ENCODE results near the gene ADGRV1.

ADGRV1 gene

DNA sequence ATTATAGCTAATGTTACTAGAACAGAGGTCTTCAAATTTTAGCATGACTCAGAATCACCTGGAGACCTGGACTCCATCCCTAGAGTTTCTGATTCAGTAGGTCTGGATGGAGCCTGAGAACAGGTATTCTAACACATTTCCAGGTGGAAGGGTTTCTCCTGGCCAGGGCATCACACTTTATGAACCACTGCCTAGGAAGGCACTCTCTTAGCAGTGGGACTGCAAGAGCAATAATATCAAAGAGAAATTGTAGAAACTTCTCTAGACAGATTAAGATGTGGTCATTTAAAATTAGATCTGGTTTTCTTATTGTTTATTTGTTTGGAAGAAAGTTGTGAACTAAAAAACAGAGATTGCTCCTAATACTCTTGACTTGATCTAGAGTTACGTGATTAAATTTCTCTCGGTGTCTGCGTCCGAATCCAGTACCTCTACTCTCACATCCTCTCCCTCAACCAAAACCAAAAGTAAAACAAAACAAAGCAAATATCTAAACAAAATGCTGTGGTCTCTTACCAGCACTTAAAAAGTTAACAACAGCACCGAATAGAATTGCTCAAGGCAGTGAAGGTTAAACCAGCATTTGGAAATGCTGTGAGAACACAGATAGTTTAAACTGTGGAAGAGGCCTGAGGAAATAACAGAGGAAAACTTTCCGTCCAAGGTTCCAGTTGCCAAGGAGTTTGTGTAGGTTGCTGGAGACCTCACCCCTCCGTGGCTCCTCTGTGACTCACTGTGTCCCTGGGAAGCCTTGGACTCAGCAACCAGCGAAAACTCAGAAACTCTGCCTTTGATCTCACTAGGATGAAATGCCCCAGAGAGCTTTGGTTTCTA is 631.1 kb downstream of the ADGRV1 start:
- CTCF ChIA-PET = no interaction called here
- Histone ChIP-seq H3K4me1 (ENCODE audit: control insufficient read depth, insufficient read depth, low read length) (no peaks in the 10 kb centered on the region), H3K9me3 (ENCODE audit: control insufficient read depth, insufficient read depth, low read depth, low read length) (no peaks in the 10 kb centered on the region), H3K4me3 (ENCODE audit: low read depth, low read length) (no peak overlapping the region), H3K36me3 (ENCODE audit: control insufficient read depth in 2 of 2, insufficient read depth in 1 of 2, low read length in 2 of 2) (no peaks in the 10 kb centered on the region), H3K27ac (ENCODE audit: extremely low read depth, low read depth, low read length) (no peak overlapping the region)
- POLR2A ChIA-PET = no interaction called here
- TF ChIP-seq, protein P1, sequence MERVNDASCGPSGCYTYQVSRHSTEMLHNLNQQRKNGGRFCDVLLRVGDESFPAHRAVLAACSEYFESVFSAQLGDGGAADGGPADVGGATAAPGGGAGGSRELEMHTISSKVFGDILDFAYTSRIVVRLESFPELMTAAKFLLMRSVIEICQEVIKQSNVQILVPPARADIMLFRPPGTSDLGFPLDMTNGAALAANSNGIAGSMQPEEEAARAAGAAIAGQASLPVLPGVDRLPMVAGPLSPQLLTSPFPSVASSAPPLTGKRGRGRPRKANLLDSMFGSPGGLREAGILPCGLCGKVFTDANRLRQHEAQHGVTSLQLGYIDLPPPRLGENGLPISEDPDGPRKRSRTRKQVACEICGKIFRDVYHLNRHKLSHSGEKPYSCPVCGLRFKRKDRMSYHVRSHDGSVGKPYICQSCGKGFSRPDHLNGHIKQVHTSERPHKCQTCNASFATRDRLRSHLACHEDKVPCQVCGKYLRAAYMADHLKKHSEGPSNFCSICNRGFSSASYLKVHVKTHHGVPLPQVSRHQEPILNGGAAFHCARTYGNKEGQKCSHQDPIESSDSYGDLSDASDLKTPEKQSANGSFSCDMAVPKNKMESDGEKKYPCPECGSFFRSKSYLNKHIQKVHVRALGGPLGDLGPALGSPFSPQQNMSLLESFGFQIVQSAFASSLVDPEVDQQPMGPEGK (tag by site-specific recombination; IDR thresholded peaks at IDR 0.05) = no peak
- TF ChIP-seq PRDM10 (tag by site-specific recombination; IDR thresholded peaks at IDR 0.05) (no peak), ZXDB (tag by site-specific recombination; IDR thresholded peaks at IDR 0.05) (no peak), ZNF514 (tag by site-specific recombination; IDR thresholded peaks at IDR 0.05) (no peak), IKZF3 (tag by site-specific recombination; IDR thresholded peaks at IDR 0.05) (no peak), ZNF560 (tag by site-specific recombination; IDR thresholded peaks at IDR 0.05; ENCODE audit: borderline replicate concordance) (no peak), ZNF558 (tag by site-specific recombination; IDR thresholded peaks at IDR 0.05) (no peak), REST (tag by site-specific recombination; IDR thresholded peaks at IDR 0.05) (no peak), ZNF398 (tag by site-specific recombination; IDR thresholded peaks at IDR 0.05) (no peak), ZNF174 (tag by site-specific recombination; IDR thresholded peaks at IDR 0.05) (no peak), ZNF513 (tag by site-specific recombination; IDR thresholded peaks at IDR 0.05) (no peak), ZNF837 (tag by site-specific recombination; IDR thresholded peaks at IDR 0.05) (no peak), ZNF146 (tag by site-specific recombination; IDR thresholded peaks at IDR 0.05) (no peak), ZNF501 (tag by site-specific recombination; IDR thresholded peaks at IDR 0.05) (no peak), ZNF121 (tag by site-specific recombination; IDR thresholded peaks at IDR 0.05) (no peak), MZF1 (tag by site-specific recombination; IDR thresholded peaks at IDR 0.05; ENCODE audit: borderline replicate concordance) (no peak), SCRT1 (tag by site-specific recombination; IDR thresholded peaks at IDR 0.05; ENCODE audit: borderline replicate concordance) (no peak)
- TF ChIP-seq, protein P2, sequence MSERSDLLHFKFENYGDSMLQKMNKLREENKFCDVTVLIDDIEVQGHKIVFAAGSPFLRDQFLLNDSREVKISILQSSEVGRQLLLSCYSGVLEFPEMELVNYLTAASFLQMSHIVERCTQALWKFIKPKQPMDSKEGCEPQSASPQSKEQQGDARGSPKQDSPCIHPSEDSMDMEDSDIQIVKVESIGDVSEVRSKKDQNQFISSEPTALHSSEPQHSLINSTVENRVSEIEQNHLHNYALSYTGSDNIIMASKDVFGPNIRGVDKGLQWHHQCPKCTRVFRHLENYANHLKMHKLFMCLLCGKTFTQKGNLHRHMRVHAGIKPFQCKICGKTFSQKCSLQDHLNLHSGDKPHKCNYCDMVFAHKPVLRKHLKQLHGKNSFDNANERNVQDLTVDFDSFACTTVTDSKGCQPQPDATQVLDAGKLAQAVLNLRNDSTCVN (tag by site-specific recombination; optimal IDR thresholded peaks at IDR 0.05) = no peak
- TF ChIP-seq, protein P3, sequence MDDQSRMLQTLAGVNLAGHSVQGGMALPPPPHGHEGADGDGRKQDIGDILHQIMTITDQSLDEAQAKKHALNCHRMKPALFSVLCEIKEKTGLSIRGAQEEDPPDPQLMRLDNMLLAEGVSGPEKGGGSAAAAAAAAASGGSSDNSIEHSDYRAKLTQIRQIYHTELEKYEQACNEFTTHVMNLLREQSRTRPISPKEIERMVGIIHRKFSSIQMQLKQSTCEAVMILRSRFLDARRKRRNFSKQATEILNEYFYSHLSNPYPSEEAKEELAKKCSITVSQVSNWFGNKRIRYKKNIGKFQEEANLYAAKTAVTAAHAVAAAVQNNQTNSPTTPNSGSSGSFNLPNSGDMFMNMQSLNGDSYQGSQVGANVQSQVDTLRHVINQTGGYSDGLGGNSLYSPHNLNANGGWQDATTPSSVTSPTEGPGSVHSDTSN (CRISPR knock-in tag; IDR thresholded peaks at IDR 0.05) = no peak
